SH-SY5Y (cell line): ENCODE results near the gene TGFBR3.

Source experiments
- GATA2 ChIP-seq: IDR thresholded peaks from 2 replicates; pipeline ENCODE4 v1.6.1; 2011; ENCODE audit warnings: mild to moderate bottlenecking, low read depth, low read length
- GATA3 ChIP-seq: IDR thresholded peaks from 2 replicates; pipeline ENCODE4 v1.6.1; 2011; ENCODE audit warnings: low read depth, mild to moderate bottlenecking, low read length, moderate library complexity

Gene TGFBR3

DNA sequence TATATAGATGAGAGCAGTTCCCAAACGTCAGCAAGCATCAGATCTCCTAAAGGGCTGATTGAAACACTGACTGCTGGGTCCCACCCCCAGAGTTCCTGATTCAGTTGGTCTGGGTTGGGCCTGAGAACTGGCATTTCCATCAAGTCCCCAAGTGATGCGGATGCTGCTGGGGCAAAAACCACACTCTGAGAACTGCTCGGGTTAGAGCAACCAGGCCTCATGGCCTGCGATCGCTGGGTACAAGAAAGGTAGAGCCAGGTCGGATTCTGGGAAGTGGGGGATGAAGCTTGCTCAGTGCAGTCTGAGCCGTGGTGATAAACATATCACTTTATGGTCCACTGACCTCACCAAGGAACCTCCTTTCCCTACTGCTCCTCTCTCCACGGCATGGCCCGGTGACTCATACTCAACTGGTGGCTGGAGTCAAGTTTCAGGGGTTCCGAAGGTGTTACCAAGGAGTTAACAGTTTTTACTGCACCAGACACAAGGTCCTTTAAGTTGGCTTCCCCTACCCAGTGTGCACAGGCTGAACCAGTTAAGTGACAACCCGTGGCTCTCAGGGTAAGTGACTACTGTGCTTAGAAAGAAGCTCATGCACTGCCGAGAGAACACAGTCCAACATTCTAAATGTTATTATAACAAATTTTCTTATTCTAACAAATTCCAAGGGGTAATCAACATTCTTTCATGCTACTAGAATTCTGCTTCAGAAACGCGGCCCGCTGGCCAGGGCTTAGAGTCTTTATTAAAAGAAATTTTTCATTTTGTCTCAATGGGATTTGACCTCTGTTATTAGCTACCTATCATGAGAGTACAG lies 153.5 kb downstream of the TGFBR3 start:
- TF ChIP-seq GATA2 = no peak
- TF ChIP-seq GATA3 = no peak

DNA sequence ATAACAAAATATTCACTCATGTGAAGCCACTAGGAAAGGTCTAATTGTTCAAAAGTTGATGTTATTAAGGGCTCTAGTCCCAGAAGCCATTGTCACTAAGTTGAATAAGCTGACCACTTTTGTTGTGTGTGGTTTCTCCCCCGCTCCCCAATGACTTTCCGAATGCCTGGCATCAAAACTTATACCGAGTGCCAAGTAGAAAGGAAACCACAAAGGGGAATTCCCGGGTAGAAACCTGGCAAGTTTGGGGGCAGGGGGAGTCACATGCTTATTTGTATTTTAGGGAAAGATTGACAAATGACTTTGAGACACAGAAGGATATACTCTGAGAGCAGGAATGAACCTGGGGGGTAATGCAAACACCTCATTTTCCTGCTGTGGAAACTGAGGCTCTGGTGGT lies 154.1 kb downstream of the TGFBR3 start:
- TF ChIP-seq GATA2 = no peak
- no peak for TF ChIP-seq GATA3

DNA sequence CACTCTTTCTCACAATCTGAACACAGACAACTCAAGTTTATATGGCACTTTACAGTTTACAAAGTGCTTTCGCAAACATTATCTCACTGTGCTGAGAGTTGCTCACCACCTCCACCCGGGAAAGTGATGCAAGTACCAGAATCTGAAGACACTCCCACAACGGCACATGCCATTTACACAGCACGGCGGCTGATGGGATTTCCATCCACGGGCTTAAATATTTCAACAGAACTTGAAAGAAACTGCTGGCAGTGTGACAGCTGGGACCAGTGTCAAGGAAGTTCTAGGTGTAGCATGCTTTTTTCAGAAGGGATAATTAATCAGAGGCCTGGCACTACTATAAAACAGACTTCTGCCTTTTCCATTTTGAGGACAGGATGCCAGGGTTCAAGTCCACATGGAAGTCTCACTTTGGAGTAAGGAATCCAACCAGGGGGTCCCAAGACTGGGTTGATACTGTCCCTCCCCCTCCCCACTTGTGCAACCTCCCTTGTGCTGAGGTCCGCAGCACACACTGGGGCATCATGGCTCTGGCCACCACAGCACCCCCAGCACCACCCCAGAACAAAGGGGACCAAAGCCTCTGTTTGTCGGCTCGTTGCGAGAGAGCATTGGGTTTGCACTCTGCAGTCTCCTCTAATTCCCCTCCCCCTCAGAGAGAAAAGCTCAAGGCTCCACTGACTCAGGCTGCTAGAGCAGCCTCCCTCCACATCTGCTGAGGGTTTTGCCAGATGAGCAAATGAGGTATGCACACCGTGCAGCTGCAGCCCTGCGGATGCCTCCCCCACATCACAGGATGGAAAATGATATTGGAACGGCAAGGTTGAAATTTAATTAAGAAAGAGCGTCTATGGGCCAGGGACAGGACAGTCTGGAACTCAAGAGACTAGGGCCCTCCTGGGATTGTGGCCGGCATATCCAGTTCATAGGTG lies 154.9 kb downstream of the TGFBR3 start:
- no peak for TF ChIP-seq GATA3
- TF ChIP-seq GATA2 = no peak

DNA sequence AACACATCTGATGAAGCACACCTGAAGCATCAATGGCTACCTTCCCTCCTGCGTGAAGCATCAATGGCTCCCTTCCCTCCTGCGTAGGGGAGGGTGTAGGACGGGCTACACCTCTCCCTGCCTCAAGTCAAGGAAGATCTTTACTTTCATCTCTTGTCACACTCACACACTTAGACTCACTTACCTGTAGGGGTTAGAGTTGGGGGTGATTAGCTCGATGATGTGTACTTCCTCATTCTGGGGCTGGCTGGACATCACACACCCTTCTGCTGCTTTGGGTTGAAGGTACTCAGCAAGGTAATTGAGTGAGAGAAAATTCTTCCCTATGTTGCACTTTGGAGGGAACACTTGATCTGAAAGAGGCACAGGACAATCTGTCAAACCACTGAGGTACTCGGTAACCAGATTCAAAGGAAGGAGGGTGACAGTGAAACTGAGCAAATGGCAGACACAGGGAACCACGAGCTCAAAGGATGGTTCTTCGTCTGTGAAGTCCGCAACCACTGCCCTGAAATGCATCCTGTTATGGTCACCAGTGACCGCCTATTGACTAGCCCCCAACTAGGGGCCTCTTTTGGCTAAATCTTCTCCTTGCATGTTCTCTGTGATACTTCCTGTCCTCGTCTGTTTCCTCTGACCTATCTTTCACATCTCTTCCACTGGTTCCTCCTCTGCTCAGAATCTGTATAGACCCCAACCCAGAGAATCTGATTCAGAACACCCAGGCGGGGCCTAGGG lies 156.2 kb downstream of the TGFBR3 start:
- TF ChIP-seq GATA2 = no peak
- TF ChIP-seq GATA3 = no peak

DNA sequence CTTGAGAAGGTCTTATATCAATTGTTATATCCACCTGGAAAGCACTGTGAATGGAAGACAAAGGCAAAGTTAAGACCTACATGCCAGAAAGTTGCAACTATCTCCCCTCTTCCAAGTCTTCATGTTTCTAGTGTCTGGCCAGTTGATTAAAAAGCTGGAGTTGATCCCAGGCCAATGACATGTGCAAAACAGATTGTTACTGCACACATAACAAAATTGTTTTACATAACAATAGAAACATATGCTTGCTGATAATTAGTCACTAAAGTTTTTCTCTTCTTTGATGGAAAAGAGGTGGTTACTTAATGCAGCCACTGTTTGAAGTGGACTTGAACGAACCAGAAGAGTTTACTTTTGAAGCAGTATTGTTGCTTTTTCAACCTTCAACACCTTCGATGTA lies 158.2 kb downstream of the TGFBR3 start:
- TF ChIP-seq GATA3 (no peak), GATA2 (no peak)

DNA sequence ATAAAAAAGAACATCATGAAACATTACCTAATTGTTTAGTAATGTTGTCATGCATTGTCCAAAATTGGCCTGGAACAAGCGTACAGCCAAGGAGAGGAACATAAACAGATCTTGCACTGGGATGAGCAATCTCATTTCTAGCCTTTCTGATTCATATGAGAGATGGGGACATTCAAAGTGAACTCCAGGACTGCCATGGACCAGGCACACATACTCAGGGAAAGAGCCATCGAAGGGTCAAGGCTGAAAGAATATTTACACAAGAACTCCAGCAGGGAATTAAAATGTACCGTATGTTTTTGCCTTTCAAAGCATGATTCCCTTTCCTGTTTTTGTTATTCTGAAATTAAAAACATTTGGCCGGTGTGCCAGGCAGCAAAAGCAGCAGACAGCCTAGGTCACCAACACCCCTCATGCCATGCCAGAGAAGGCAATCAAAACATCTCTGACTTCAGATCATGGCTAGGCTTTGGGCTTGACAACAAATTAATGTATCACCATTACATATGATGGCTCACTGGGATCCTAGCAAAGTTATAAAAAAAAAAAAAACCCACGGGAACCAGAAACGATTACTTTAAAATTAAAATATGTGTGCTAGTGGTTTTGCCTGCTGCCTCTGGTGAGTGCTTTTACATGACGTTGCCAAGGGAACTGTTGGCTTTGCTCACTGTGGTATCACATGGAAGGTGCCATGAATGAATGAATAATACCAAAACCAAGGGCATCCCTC lies 159.8 kb downstream of the TGFBR3 start:
- no peak for TF ChIP-seq GATA3
- TF ChIP-seq GATA2 = no peak

DNA sequence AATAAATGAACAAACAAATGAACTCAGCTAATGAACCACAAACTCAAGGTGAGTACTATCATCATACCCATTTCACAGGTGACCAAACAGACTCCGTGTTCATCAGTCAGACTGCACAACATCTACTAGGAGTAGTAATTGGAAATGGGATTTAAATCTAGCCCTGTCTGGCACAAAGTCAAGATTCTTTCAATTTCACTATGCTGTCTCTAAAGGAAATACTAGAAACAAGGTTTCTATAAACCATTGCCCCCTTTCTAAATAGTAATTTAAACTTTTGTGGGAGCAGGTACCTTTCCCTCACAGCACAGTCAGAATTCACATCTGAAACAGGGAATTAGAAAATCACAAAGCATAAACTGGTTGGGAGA lies 160.3 kb downstream of the TGFBR3 start:
- no peak for TF ChIP-seq GATA2
- no peak for TF ChIP-seq GATA3

DNA sequence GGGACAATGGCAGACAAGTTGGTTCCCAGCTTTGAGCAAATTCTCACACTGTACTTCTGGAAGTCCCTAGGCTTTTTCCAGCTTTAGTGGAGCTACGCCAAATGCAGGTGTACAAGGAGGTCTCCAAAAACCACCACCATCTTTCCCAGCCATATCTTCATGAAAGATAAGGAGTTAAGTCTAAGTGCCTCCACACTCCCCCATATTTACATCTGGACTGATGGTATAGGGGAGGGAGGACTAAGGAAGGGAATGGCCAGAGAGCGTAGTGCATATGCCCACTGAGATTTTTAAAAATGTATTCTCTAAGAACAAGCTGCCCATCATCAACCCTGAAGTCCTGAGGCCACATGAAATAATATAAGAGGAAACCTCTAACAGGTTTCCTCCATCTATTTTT lies 161.3 kb downstream of the TGFBR3 start:
- TF ChIP-seq GATA3 (no peak), GATA2 (no peak)

DNA sequence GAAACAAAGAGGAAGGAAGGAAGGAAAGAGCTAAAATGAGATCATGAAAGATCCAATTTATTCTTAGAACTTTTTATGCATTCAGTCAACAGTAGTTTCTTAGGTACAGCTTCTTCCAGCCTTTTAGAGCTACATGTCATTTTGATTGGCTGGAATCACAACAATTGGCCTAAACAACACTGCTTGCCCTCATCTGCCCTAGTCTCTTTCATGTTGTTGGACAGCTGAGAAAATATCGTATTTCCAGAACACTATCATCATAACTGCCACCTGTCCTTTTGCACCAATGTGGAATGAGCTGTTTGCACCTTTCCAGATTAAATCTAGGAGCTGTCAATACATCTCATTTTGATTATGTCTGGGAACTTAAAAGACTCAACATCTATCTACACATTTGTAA lies 161.7 kb downstream of the TGFBR3 start:
- TF ChIP-seq GATA3 = no peak
- no peak for TF ChIP-seq GATA2

DNA sequence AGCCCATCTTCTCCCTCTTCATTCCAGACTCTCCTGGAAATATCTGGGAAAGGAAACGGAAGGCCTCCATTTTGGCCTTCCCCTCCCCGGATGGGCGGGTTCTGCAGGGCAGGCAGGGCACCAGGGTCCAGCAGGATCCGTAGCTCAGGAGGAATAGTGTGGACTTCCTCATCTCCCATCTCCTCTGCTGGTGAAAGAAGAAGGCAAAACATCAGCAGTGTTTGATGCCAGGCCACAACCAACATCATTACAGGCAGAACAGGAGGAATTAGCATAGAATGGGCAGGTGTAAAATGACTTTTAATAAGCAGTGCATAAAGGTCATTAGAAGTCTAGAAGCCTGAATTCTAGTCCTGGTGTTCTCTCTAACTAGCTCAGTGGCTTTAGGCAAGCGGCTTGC lies 165.9 kb downstream of the TGFBR3 start:
- TF ChIP-seq GATA3 (no peak), GATA2 (no peak)

DNA sequence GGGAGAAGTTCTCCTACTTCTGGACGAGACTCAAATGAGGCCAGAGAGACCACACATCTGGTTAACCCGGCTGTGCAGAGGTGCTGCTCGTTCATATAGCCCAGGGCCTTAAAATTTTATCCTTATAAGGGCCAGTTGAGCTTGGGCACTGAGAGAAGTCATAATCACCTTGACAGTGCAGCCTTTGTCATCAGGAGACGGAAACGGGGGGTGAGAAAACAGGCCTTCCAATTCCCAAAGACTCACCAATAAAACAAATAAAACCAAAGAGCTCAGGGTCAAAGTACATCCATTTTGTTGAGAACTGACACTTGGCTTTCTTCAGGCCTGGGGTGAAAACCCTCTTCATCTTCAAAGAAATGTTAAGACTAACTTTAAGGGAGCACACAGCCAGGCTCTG lies 167.1 kb downstream of the TGFBR3 start:
- no peak for TF ChIP-seq GATA2
- TF ChIP-seq GATA3 = no peak

DNA sequence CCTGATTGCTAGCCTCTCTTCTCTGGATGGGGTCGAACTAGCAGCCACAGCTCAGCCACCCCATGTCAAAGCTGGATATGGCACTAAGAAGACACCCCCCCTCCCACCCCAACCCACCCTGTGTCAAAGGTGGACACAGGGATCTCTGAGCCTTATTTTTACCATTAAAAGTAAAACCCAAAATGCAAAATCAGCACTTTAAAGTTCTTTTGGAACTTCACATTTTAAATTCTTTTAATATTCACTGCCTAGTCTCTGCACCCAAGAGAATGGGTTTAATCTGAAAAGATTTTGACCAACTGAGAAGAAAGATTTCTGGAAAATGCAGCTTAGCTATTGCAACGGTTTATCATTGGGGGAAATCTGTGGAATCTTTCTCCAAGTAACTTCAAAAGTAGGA lies 167.6 kb downstream of the TGFBR3 start:
- TF ChIP-seq GATA2 = no peak
- no peak for TF ChIP-seq GATA3

DNA sequence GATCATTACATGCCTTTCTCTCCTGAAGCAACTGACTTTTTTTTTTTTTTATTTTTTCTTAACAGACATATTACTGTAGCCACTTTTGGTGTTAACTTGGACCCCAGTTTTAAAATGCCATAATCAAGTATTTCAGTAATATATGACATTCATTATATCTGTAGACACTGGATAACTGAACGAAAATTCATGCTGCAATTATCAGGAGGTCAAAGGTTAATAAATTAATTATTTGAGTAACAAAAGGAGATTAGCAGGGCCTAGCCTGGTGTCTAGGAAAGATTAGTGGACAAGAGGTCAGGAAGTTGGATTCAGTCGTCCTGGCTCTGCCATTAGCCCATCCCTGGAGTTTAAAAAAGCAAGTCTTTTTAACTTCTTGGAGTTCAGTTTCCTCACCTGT lies 168.1 kb downstream of the TGFBR3 start:
- TF ChIP-seq GATA3 (no peak), GATA2 (no peak)
